Measurements from ENCODE around the gene GPR141. TPM values are rescaled to one million over a fixed set of nuclear protein-coding genes. Genes with fewer than 3 reads are reported as not detected.

Gene GPR141
- total and polyA plus RNA-seq, 9 of the 15 experiments (the other 6 are each of a cell fraction or from before 2014, with no cell fraction given): not detected

- no peak for DNase-seq (ENCODE audit: extremely low read depth in 1 of 4, low spot score in 3 of 4)
- no peak overlapping the region for H3K4me3 ChIP-seq
- BruUV-seq (replicated peaks): no TSS peak
- H3K27me3 ChIP-seq (ENCODE audit: control insufficient read depth in 2 of 2, insufficient read depth in 2 of 2, low read length in 2 of 2): no peaks in the 10 kb centered on the region; a peak in 1 of 5 replicates
- in situ Hi-C loops (cut with MboI) (no loop called here), intact Hi-C loops (cut with micrococcal nuclease) (loop anchor here (10.0 kb wide), 1 partner anchor 214 kb away; no protein-coding TSS in a partner anchor)
- no peaks in the 10 kb centered on the region for H3K79me2 ChIP-seq (ENCODE audit: control insufficient read depth, insufficient read depth, low read length)
- POLR2A ChIA-PET: no interaction called here
- no peak overlapping the region for H3K27ac ChIP-seq (ENCODE audit: extremely low read depth, low read depth, low read length)
- CTCF ChIA-PET (ENCODE audit: low intra/inter-chr PET ratio): no interaction called here
- FAIRE-seq: no peak
- H3K9me3 ChIP-seq (replicated peaks; ENCODE audit: control insufficient read depth, insufficient read depth, low read depth, low read length): no peaks in the 10 kb centered on the region
- H3K9ac ChIP-seq (ENCODE audit: insufficient read depth in 1 of 2, low read depth in 2 of 2, low read length in 2 of 2): no peak overlapping the region
- 0% methylated on average over 1 of the region's 1 CpG for WGBS (ENCODE audit: insufficient coverage, low coverage, missing lambda C conversion rate)
- H3K4me2 ChIP-seq (ENCODE audit: insufficient read depth, low read length): no peak overlapping the region
- no peak overlapping the region for H2AFZ ChIP-seq (ENCODE audit: low read depth, low read length)
- H3K4me1 ChIP-seq (replicated peaks in 1 of 2; ENCODE audit: control insufficient read depth in 2 of 2, insufficient read depth in 2 of 2, low read length in 2 of 2): no peaks in the 10 kb centered on the region
- no peaks in the 10 kb centered on the region for H3K9me1 ChIP-seq (ENCODE audit: control insufficient read depth, insufficient read depth, low read length)
- H4K20me1 ChIP-seq (replicated peaks; ENCODE audit: control insufficient read depth, insufficient read depth, low read length): no peaks in the 10 kb centered on the region
- no peaks in the 10 kb centered on the region for H3K36me3 ChIP-seq (ENCODE audit: control insufficient read depth, insufficient read depth, low read length)
- no peak for ATAC-seq
- no peak for TF ChIP-seq REST (IDR thresholded peaks at IDR 0.05; ENCODE audit: borderline replicate concordance)
- TF ChIP-seq REST (CRISPR knock-in tag; IDR thresholded peaks at IDR 0.05; ENCODE audit: low read depth): no peak
- no peak for TF ChIP-seq CXXC5 (CRISPR knock-in tag; IDR thresholded peaks at IDR 0.05)
- no peak for TF ChIP-seq COPS2 (conservative IDR thresholded peaks at IDR 0.05)
- no peak for TF ChIP-seq ZNF778 (CRISPR knock-in tag; IDR thresholded peaks at IDR 0.05)
- TF ChIP-seq FOXK1 (CRISPR knock-in tag; IDR thresholded peaks at IDR 0.05; ENCODE audit: borderline replicate concordance): no peak
- TF ChIP-seq SAFB2 (IDR thresholded peaks at IDR 0.05; ENCODE audit: borderline replicate concordance, low read depth, low read length, severe bottlenecking): no peak
- no peak for TF ChIP-seq ZNF395 (CRISPR knock-in tag; IDR thresholded peaks at IDR 0.05)
- TF ChIP-seq FOXM1 (IDR thresholded peaks at IDR 0.05; ENCODE audit: low read depth): no peak
- TF ChIP-seq FOXM1 (CRISPR knock-in tag; IDR thresholded peaks at IDR 0.05; ENCODE audit: low read depth): no peak
- no peak for TF ChIP-seq RBM39 (optimal IDR thresholded peaks at IDR 0.05; ENCODE audit: low read depth, low read length)
- no peak for TF ChIP-seq MITF (IDR thresholded peaks at IDR 0.05)
- no peak for TF ChIP-seq TARDBP (IDR thresholded peaks at IDR 0.05)
- TF ChIP-seq NCOA1 (IDR thresholded peaks at IDR 0.05; ENCODE audit: low read depth): no peak
These were observed 54.8 kb downstream of the GPR141 start for GRCh38 chr7:37738321-37738720.

All from K562 (cell line).